UCSD-AML1 (cell line): Measurements from ENCODE around the gene NPLOC4.
"Not testable (repeated sequence)": the region's sequence is repeated elsewhere in the genome, so short reads cannot be mapped to it uniquely, and the experiment has no call there.

Experiments
- DNase-seq: peaks from one replicate; lab custom pipeline; 2025; ENCODE audit not compliant: unreplicated experiment; lab: John Stamatoyannopoulos, UW

The NPLOC4 gene

GRCh38 chr17:81635973-81636504, 873 bp downstream of the NPLOC4 start:
- no peak for DNase-seq

GRCh38 chr17:81635431-81635830, 1.5 kb downstream of the NPLOC4 start:
- DNase-seq, result no peak

- DNase-seq, result no peak
These were observed 5.4 kb downstream of the NPLOC4 start for GRCh38 chr17:81631482-81631881.

GRCh38 chr17:81630274-81630673, 6.6 kb downstream of the NPLOC4 start:
- no peak for DNase-seq

GRCh38 chr17:81621494-81622130, 15.3 kb downstream of the NPLOC4 start:
- DNase-seq, result no peak

GRCh38 chr17:81618307-81618706, 18.6 kb downstream of the NPLOC4 start:
- not testable (repeated sequence) for DNase-seq

- DNase-seq, result no peak
These were observed 20.0 kb downstream of the NPLOC4 start for GRCh38 chr17:81616877-81617276.

GRCh38 chr17:81615401-81615930, 21.4 kb downstream of the NPLOC4 start:
- DNase-seq, result no peak

- no peak for DNase-seq
These were observed 24.5 kb downstream of the NPLOC4 start for GRCh38 chr17:81612172-81612970.

- DNase-seq, result no peak
These were observed 27.2 kb downstream of the NPLOC4 start for GRCh38 chr17:81609541-81610311.

GRCh38 chr17:81608605-81609004, 28.3 kb downstream of the NPLOC4 start:
- DNase-seq, result no peak

- DNase-seq, result no peak
These were observed 28.8 kb downstream of the NPLOC4 start for GRCh38 chr17:81608082-81608481.

GRCh38 chr17:81607431-81607830, 29.5 kb downstream of the NPLOC4 start:
- DNase-seq, result no peak

- no peak for DNase-seq
These were observed 32.9 kb downstream of the NPLOC4 start for GRCh38 chr17:81603846-81604610.

- peak; percentile 19 for DNase-seq
These were observed 35.3 kb downstream of the NPLOC4 start for GRCh38 chr17:81601525-81602120.

GRCh38 chr17:81599719-81600486, 37.0 kb downstream of the NPLOC4 start:
- DNase-seq, result no peak

GRCh38 chr17:81593105-81593871, 43.6 kb downstream of the NPLOC4 start:
- DNase-seq, result no peak

- DNase-seq, result no peak
These were observed 44.9 kb downstream of the NPLOC4 start for GRCh38 chr17:81591971-81592370.

GRCh38 chr17:81590121-81590520, 46.8 kb downstream of the NPLOC4 start:
- DNase-seq, result no peak
